HepG2 (cell line): ENCODE measurements around the gene HK2. TPM values are rescaled to one million over a fixed set of nuclear protein-coding genes. Genes with fewer than 3 reads are reported as not detected.
A peak's percentile ranks its signal among the peaks of the same experiment; 100 is the strongest.

ENCODE experiments used
- ATM ChIP-seq: fragments of 450-650 bp; IDR thresholded peaks from 2 replicates; pipeline ENCODE4 v1.7.1; 2017; ENCODE audit warnings: mild to moderate bottlenecking, borderline replicate concordance
- CBX5 ChIP-seq: sonication (generic); formaldehyde crosslinking; IDR thresholded peaks from 2 replicates; pipeline ENCODE4 v1.4.0; 2020; ENCODE audit warnings: missing genetic modification reagents, borderline replicate concordance
- FLYWCH1 ChIP-seq: sonication (generic); formaldehyde crosslinking; IDR thresholded peaks from 2 replicates; pipeline ENCODE4 v1.8.1; 2023; ENCODE audit warnings: mild to moderate bottlenecking, missing genetic modification reagents
- FOXM1 ChIP-seq: sonication (generic); formaldehyde crosslinking; IDR thresholded peaks from 2 replicates; pipeline ENCODE4 v1.5.0; 2020; ENCODE audit warnings: missing genetic modification reagents
- GATAD2A ChIP-seq: IDR thresholded peaks from 2 replicates; pipeline ENCODE4 v1.6.1; 2016
- HHEX ChIP-seq: IDR thresholded peaks from 2 replicates; pipeline ENCODE4 v1.6.1; 2016; ENCODE audit warnings: control low read depth
- HOXD1 ChIP-seq: sonication (generic); formaldehyde crosslinking; IDR thresholded peaks from 2 replicates; pipeline ENCODE4 v1.5.0; 2020; ENCODE audit warnings: missing genetic modification reagents
- MED1 ChIP-seq: sonication (generic); formaldehyde crosslinking; IDR thresholded peaks from 2 replicates; pipeline ENCODE4 v1.4.0; 2020; ENCODE audit warnings: missing genetic modification reagents
- MIXL1 ChIP-seq: IDR thresholded peaks from 2 replicates; pipeline ENCODE4 v1.6.1; 2016
- NFE2 ChIP-seq: sonication (generic); formaldehyde crosslinking; IDR thresholded peaks from 2 replicates; pipeline ENCODE4 v1.4.0; 2020; ENCODE audit warnings: missing genetic modification reagents
- SMC3 ChIP-seq: IDR thresholded peaks from 2 replicates; pipeline ENCODE4 v1.6.1; 2011; ENCODE audit warnings: low read length, improper control_type of control experiment
- SRSF4 ChIP-seq: fragments of 200-400 bp; formaldehyde crosslinking; IDR thresholded peaks from one replicate; pipeline ENCODE4 v1.6.1; 2018; ENCODE audit warnings: mild to moderate bottlenecking, low read depth, low read length, moderate library complexity; ENCODE audit not compliant: poor library complexity, severe bottlenecking
- TRIM24 ChIP-seq: sonication (generic); formaldehyde crosslinking; IDR thresholded peaks from 2 replicates; pipeline ENCODE4 v1.8.0; 2022; ENCODE audit warnings: mild to moderate bottlenecking, missing genetic modification reagents
- ZNF20 ChIP-seq: sonication (generic); formaldehyde crosslinking; IDR thresholded peaks from 2 replicates; pipeline ENCODE4 v1.4.0; 2020; ENCODE audit warnings: mild to moderate bottlenecking, moderate library complexity, missing genetic modification reagents
- ZNF460 ChIP-seq: sonication (generic); formaldehyde crosslinking; IDR thresholded peaks from 2 replicates; pipeline ENCODE4 v1.5.1; 2020; ENCODE audit warnings: missing genetic modification reagents, mild to moderate bottlenecking, borderline replicate concordance
- ZNF782 ChIP-seq: sonication (generic); formaldehyde crosslinking; IDR thresholded peaks from 2 replicates; pipeline ENCODE4 v1.4.0; 2020; ENCODE audit warnings: missing genetic modification reagents, mild to moderate bottlenecking, borderline replicate concordance
- polyA plus RNA-seq, 8 experiments: library from polyadenylated mRNA; depleted of rRNA in 3 of 8; stranded (reverse) in 7 of 8; unstranded in 1 of 8; fragments of >200 nt; fragmentation: Illumina TruSeq in 4 of 8; extraction: Trizol in 4 of 8; gene quantifications; 2 replicates each; pipeline versions ENCODE4 v1.2.1 to v1.2.3, GENCODE V29; 2011 to 2016; ENCODE audit warnings: low read depth in 4 of 8, missing spikeins in 1 of 8, mixed read lengths in 1 of 8; ENCODE audit not compliant: insufficient read depth in 1 of 8
- total RNA-seq, 5 experiments: library from RNA; depleted of rRNA; stranded (reverse); fragments of >200 nt; fragmentation: Illumina TruSeq; extraction: Trizol; gene quantifications; 2 replicates each; pipeline ENCODE4 v1.2.3, GENCODE V29; 2016; ENCODE audit warnings: low read depth in 1 of 5
- TF ChIP-seq, protein P1 (sequence below): sonication (generic); formaldehyde crosslinking; IDR thresholded peaks from 2 replicates; pipeline ENCODE4 v1.5.0; 2020; ENCODE audit warnings: missing genetic modification reagents
- TF ChIP-seq, protein P2 (sequence below): IDR thresholded peaks from 2 replicates; pipeline ENCODE4 v1.6.1; 2012; ENCODE audit warnings: inconsistent platforms
- TF ChIP-seq, protein P3 (sequence below): sonication (generic); formaldehyde crosslinking; IDR thresholded peaks from 2 replicates; pipeline ENCODE4 v1.8.1; 2023; ENCODE audit warnings: mild to moderate bottlenecking, missing genetic modification reagents, borderline replicate concordance
- TF ChIP-seq, protein P4 (sequence below): sonication (generic); formaldehyde crosslinking; IDR thresholded peaks from one replicate; pipeline ENCODE4 v1.5.1; 2020; ENCODE audit warnings: mild to moderate bottlenecking, missing genetic modification reagents; ENCODE audit errors: not compliant biosample characterization

Gene HK2
- total and polyA plus RNA-seq, 2 of the 13 experiments (the other 11 are each of a cell fraction or from before 2014, with no cell fraction given) = 13.2 to 101 TPM

DNA sequence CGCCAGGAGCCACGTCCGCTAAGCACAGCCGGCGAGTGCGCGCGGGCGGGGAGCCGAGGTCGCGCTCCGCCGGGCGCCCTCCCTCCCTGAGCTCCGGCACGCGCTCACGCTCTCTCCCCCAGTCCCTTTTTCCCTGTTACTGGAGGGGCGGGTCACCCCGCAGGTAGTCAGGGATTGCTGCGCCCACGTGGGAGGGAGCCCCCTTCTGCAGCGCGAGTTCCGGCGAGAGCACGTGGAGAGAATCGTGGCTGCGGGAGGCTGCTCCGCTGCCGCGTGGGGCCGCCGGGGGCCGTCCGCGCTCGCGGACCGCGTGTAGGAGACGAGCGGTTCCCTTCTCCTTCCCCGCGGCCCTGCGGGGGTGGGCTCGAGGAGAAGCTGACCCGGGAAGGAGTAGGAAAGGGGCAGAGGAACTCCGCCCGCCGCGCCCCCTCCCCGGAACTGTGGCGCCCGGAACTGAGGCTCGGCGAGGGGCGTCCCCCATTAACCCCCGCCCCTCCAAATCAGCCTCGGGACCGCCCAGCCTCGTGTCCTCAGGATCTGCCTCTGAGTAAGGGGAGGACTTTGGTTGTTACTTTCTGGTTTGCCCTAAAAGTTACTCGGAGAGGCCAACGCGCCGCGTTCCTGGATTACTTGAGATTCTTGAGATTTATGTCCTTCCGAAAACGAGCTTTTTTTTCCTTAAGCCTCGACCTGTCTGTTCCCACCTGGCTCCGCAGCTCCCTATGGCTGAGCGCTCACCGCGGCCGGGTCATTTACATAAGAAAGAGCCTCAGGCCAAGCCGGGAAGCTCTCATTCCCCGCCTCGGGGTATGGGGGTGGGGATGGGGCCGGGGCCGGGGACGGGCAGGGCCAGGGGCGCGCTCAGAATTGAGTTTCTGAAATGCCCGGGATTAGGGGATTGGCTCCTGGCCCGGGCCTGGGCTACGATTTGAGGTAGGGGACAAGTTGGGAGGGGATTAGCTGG lies 1.1 kb downstream of the HK2 start (continued):
- TF ChIP-seq ATM = no peak
- TF ChIP-seq ZNF782 = no peak; the same call in 1 of the 2 replicates
- no peak for TF ChIP-seq FOXM1
- TF ChIP-seq HOXD1 (CRISPR knock-in tag) = peak; percentile 55; the same call in 1 of the 2 replicates
- TF ChIP-seq ZNF20 = peak; percentile 70; the same call in 1 of the 2 replicates
- no peak for TF ChIP-seq FLYWCH1
- TF ChIP-seq, protein P1, sequence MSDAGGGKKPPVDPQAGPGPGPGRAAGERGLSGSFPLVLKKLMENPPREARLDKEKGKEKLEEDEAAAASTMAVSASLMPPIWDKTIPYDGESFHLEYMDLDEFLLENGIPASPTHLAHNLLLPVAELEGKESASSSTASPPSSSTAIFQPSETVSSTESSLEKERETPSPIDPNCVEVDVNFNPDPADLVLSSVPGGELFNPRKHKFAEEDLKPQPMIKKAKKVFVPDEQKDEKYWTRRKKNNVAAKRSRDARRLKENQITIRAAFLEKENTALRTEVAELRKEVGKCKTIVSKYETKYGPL (CRISPR knock-in tag) = no peak
- TF ChIP-seq TRIM24 (CRISPR knock-in tag) = no peak
- no peak for TF ChIP-seq NFE2 (CRISPR knock-in tag)
- TF ChIP-seq, protein P2, sequence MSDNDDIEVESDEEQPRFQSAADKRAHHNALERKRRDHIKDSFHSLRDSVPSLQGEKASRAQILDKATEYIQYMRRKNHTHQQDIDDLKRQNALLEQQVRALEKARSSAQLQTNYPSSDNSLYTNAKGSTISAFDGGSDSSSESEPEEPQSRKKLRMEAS = peak; percentile 99
- no peak; the same call in none of the 2 replicates for TF ChIP-seq MED1
- TF ChIP-seq, protein P3, sequence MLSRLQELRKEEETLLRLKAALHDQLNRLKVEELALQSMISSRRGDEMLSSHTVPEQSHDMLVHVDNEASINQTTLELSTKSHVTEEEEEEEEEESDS (CRISPR knock-in tag) = no peak
- TF ChIP-seq, protein P4, sequence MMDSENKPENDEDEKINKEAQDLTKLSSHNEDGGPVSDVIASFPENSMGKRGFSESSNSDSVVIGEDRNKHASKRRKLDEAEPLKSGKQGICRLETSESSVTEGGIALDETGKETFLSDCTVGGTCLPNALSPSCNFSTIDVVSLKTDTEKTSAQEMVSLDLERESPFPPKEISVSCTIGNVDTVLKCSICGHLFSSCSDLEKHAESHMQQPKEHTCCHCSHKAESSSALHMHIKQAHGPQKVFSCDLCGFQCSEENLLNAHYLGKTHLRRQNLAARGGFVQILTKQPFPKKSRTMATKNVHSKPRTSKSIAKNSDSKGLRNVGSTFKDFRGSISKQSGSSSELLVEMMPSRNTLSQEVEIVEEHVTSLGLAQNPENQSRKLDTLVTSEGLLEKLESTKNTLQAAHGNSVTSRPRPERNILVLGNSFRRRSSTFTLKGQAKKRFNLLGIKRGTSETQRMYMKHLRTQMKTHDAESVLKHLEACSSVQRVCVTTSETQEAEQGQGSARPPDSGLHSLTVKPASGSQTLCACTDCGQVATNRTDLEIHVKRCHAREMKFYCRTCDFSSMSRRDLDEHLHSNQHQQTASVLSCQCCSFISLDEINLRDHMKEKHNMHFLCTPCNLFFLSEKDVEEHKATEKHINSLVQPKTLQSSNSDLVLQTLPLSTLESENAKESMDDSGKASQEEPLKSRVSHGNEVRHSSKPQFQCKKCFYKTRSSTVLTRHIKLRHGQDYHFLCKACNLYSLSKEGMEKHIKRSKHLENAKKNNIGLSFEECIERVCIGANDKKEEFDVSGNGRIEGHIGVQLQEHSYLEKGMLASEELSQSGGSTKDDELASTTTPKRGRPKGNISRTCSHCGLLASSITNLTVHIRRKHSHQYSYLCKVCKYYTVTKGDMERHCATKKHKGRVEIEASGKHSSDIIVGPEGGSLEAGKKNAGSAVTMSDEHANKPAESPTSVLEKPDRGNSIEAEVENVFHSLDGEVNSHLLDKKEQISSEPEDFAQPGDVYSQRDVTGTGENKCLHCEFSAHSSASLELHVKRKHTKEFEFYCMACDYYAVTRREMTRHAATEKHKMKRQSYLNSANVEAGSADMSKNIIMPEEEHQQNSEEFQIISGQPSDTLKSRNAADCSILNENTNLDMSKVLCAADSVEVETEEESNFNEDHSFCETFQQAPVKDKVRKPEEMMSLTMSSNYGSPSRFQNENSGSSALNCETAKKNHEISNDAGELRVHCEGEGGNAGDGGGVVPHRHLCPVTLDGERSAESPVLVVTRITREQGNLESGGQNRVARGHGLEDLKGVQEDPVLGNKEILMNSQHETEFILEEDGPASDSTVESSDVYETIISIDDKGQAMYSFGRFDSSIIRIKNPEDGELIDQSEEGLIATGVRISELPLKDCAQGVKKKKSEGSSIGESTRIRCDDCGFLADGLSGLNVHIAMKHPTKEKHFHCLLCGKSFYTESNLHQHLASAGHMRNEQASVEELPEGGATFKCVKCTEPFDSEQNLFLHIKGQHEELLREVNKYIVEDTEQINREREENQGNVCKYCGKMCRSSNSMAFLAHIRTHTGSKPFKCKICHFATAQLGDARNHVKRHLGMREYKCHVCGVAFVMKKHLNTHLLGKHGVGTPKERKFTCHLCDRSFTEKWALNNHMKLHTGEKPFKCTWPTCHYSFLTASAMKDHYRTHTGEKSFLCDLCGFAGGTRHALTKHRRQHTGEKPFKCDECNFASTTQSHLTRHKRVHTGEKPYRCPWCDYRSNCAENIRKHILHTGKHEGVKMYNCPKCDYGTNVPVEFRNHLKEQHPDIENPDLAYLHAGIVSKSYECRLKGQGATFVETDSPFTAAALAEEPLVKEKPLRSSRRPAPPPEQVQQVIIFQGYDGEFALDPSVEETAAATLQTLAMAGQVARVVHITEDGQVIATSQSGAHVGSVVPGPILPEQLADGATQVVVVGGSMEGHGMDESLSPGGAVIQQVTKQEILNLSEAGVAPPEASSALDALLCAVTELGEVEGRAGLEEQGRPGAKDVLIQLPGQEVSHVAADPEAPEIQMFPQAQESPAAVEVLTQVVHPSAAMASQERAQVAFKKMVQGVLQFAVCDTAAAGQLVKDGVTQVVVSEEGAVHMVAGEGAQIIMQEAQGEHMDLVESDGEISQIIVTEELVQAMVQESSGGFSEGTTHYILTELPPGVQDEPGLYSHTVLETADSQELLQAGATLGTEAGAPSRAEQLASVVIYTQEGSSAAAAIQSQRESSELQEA = peak; percentile 92
- no peak for TF ChIP-seq CBX5 (CRISPR knock-in tag)
- no peak for TF ChIP-seq SRSF4
- TF ChIP-seq GATAD2A (CRISPR knock-in tag) = peak; percentile 66
- TF ChIP-seq HHEX (CRISPR knock-in tag) = no peak
- no peak for TF ChIP-seq MIXL1 (CRISPR knock-in tag)
- TF ChIP-seq SMC3 = no peak
- TF ChIP-seq ZNF460 = no peak
